ENCODE results near the gene RPGRIP1L. TPM values are rescaled to one million over a fixed set of nuclear protein-coding genes. Genes with fewer than 3 reads are reported as not detected.

The RPGRIP1L gene
- total RNA-seq, 1 experiment from 2014 or later = 10.3 TPM

DNA sequence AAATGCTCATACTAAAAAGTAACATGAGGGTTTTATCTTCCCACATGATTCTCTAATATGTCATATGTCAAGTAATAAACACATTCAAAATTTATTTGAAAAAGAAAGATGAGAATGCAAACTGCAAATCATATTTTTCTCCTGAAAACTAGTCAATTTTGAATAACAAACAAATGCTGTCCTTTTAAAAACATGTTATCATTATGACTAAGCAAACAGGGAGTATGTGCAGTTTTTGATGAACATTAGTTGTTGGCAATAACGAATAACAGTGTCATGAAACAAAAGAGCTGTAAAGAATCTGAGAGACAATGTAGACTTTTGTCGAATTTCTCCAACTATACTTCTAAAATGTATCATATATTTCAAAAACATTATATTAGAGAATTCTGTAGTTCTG lies 34.8 kb downstream of the RPGRIP1L start:
- TF ChIP-seq ZFX (IDR thresholded peaks at IDR 0.05) = no peak
- TF ChIP-seq ELF1 (IDR thresholded peaks at IDR 0.05; ENCODE audit: borderline replicate concordance, low read depth) = no peak
- TF ChIP-seq EGR1 (IDR thresholded peaks at IDR 0.05; ENCODE audit: low read depth) = no peak
- TF ChIP-seq, protein P1, sequence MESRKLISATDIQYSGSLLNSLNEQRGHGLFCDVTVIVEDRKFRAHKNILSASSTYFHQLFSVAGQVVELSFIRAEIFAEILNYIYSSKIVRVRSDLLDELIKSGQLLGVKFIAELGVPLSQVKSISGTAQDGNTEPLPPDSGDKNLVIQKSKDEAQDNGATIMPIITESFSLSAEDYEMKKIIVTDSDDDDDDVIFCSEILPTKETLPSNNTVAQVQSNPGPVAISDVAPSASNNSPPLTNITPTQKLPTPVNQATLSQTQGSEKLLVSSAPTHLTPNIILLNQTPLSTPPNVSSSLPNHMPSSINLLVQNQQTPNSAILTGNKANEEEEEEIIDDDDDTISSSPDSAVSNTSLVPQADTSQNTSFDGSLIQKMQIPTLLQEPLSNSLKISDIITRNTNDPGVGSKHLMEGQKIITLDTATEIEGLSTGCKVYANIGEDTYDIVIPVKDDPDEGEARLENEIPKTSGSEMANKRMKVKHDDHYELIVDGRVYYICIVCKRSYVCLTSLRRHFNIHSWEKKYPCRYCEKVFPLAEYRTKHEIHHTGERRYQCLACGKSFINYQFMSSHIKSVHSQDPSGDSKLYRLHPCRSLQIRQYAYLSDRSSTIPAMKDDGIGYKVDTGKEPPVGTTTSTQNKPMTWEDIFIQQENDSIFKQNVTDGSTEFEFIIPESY (IDR thresholded peaks at IDR 0.05; ENCODE audit: extremely low read depth, insufficient replicate concordance, low read length) = no peak
- TF ChIP-seq EZH2 (IDR thresholded peaks at IDR 0.05) = no peak
- TF ChIP-seq, protein P2, sequence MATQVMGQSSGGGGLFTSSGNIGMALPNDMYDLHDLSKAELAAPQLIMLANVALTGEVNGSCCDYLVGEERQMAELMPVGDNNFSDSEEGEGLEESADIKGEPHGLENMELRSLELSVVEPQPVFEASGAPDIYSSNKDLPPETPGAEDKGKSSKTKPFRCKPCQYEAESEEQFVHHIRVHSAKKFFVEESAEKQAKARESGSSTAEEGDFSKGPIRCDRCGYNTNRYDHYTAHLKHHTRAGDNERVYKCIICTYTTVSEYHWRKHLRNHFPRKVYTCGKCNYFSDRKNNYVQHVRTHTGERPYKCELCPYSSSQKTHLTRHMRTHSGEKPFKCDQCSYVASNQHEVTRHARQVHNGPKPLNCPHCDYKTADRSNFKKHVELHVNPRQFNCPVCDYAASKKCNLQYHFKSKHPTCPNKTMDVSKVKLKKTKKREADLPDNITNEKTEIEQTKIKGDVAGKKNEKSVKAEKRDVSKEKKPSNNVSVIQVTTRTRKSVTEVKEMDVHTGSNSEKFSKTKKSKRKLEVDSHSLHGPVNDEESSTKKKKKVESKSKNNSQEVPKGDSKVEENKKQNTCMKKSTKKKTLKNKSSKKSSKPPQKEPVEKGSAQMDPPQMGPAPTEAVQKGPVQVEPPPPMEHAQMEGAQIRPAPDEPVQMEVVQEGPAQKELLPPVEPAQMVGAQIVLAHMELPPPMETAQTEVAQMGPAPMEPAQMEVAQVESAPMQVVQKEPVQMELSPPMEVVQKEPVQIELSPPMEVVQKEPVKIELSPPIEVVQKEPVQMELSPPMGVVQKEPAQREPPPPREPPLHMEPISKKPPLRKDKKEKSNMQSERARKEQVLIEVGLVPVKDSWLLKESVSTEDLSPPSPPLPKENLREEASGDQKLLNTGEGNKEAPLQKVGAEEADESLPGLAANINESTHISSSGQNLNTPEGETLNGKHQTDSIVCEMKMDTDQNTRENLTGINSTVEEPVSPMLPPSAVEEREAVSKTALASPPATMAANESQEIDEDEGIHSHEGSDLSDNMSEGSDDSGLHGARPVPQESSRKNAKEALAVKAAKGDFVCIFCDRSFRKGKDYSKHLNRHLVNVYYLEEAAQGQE (IDR thresholded peaks at IDR 0.05; ENCODE audit: low read depth) = no peak
- TF ChIP-seq SIN3A (IDR thresholded peaks at IDR 0.05; ENCODE audit: low read depth) = no peak
- no peak for TF ChIP-seq POLR2A (IDR thresholded peaks at IDR 0.05; ENCODE audit: borderline replicate concordance, extremely low read depth, insufficient read depth, insufficient read length)
- TF ChIP-seq FOSL1 (IDR thresholded peaks at IDR 0.05; ENCODE audit: low read depth) = no peak
- TF ChIP-seq POLR2AphosphoS5 (IDR thresholded peaks at IDR 0.05; ENCODE audit: low read depth, low read length) = no peak
- TF ChIP-seq, protein P3, sequence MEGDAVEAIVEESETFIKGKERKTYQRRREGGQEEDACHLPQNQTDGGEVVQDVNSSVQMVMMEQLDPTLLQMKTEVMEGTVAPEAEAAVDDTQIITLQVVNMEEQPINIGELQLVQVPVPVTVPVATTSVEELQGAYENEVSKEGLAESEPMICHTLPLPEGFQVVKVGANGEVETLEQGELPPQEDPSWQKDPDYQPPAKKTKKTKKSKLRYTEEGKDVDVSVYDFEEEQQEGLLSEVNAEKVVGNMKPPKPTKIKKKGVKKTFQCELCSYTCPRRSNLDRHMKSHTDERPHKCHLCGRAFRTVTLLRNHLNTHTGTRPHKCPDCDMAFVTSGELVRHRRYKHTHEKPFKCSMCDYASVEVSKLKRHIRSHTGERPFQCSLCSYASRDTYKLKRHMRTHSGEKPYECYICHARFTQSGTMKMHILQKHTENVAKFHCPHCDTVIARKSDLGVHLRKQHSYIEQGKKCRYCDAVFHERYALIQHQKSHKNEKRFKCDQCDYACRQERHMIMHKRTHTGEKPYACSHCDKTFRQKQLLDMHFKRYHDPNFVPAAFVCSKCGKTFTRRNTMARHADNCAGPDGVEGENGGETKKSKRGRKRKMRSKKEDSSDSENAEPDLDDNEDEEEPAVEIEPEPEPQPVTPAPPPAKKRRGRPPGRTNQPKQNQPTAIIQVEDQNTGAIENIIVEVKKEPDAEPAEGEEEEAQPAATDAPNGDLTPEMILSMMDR (IDR thresholded peaks at IDR 0.05 in 2 of 3, conservative IDR thresholded peaks at IDR 0.05 in 1 of 3; ENCODE audit: borderline replicate concordance in 1 of 3, insufficient read depth in 1 of 3, low read depth in 2 of 3, low read length in 2 of 3) = no peak
- TF ChIP-seq RAD21 (IDR thresholded peaks at IDR 0.05; ENCODE audit: low read depth) = no peak
- TF ChIP-seq CEBPB (IDR thresholded peaks at IDR 0.05; ENCODE audit: low read depth) = no peak
- H3K4me3 ChIP-seq (replicated peaks in 1 of 2; ENCODE audit: low read depth in 1 of 2, low read length in 2 of 2) = no peak overlapping the region
- no peak overlapping the region for H3K4me2 ChIP-seq (ENCODE audit: low read length)
- no peaks in the 10 kb centered on the region for H3K4me1 ChIP-seq (ENCODE audit: control insufficient read depth in 1 of 2, insufficient read depth in 2 of 2, low read length in 2 of 2)
- H3K79me2 ChIP-seq (ENCODE audit: insufficient read depth, low read length) = no peaks in the 10 kb centered on the region
- no peak overlapping the region for H3K9ac ChIP-seq (ENCODE audit: low read length)
- BruUV-seq (replicated peaks) = no TSS peak
- no peak for DNase-seq (ENCODE audit: low read depth, low spot score)
- no peaks in the 10 kb centered on the region for H4K20me1 ChIP-seq (ENCODE audit: insufficient read depth)
- intact Hi-C loops (cut with micrococcal nuclease) = no loop called here
- ChIA-PET RAD21 (ENCODE audit: low non-redundant PET in 1 of 2, low total read pairs in 2 of 2, uncharacterized antibody in 2 of 2, unreplicated experiment in 2 of 2) (no interaction called here), CTCF (no interaction called here), POLR2A (no interaction called here)
- H3K9me3 ChIP-seq (ENCODE audit: control insufficient read depth in 1 of 2, insufficient read depth in 1 of 2, low read depth in 1 of 2, low read length in 2 of 2) = no peaks in the 10 kb centered on the region
- ATAC-seq = no peak
- no peaks in the 10 kb centered on the region for H3K36me3 ChIP-seq (ENCODE audit: control insufficient read depth in 1 of 2, insufficient read depth in 2 of 2, low read length in 2 of 2)
- H3K27ac ChIP-seq (ENCODE audit: low read depth, low read length) = no peak overlapping the region
- no peaks in the 10 kb centered on the region for H3K9me2 ChIP-seq (ENCODE audit: insufficient read depth)
- no peaks in the 10 kb centered on the region for H3K27me3 ChIP-seq (ENCODE audit: insufficient read depth, low read length)
- no peak overlapping the region for H2AFZ ChIP-seq (ENCODE audit: low read depth, low read length, poor library complexity, severe bottlenecking)

Measured in HCT116 (cell line).